ENCODE data around the gene VWA2.
A peak's percentile ranks its signal among the peaks of the same experiment; 100 is the strongest.

Gene VWA2

DNA sequence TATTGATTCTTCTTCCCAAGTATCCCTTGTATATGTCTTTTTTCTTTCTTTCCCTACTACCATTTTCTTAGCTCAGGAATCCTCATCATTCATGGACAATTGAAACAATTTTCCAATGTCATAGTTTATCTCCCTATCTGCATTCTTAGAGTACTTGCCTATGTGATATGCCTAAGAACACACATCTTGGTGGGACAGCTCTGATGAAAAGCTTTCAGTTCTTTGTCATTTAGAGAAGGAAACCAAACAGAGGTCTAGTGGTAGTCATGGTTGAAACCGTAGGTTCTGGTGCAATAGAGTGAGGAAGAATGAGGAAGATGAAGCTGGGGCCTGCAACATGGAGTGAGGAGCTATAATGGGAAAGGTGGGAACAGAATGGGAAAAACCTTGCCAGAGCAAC, 31.7 kb upstream of the VWA2 start:
- peak overlapping the region; percentile 43; the same call in 1 of the 2 replicates for H3K27ac ChIP-seq
- TF ChIP-seq, protein P1, sequence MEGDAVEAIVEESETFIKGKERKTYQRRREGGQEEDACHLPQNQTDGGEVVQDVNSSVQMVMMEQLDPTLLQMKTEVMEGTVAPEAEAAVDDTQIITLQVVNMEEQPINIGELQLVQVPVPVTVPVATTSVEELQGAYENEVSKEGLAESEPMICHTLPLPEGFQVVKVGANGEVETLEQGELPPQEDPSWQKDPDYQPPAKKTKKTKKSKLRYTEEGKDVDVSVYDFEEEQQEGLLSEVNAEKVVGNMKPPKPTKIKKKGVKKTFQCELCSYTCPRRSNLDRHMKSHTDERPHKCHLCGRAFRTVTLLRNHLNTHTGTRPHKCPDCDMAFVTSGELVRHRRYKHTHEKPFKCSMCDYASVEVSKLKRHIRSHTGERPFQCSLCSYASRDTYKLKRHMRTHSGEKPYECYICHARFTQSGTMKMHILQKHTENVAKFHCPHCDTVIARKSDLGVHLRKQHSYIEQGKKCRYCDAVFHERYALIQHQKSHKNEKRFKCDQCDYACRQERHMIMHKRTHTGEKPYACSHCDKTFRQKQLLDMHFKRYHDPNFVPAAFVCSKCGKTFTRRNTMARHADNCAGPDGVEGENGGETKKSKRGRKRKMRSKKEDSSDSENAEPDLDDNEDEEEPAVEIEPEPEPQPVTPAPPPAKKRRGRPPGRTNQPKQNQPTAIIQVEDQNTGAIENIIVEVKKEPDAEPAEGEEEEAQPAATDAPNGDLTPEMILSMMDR (conservative IDR thresholded peaks at IDR 0.05), result no peak

DNA sequence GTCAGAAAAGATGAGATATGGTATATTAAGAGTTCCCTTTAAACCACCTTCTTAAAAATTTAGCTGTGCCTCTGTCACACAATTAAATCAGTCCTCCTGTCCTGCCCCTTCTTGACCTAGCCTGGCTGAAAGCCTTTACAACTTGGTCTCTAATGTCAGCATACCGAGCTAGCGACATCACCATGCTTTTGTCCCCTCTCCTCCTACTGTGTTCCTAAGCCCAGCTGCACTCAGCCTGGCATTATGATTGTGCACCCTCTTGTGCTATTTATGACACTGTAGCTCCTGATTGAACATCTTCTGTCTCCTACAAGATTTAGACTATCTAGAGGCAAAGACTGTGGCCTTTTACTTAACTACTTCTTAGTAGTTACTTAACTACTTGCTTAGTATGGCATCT, 30.7 kb upstream of the VWA2 start:
- no peak overlapping the region for H3K27ac ChIP-seq
- TF ChIP-seq, protein P1 (conservative IDR thresholded peaks at IDR 0.05), result no peak

DNA sequence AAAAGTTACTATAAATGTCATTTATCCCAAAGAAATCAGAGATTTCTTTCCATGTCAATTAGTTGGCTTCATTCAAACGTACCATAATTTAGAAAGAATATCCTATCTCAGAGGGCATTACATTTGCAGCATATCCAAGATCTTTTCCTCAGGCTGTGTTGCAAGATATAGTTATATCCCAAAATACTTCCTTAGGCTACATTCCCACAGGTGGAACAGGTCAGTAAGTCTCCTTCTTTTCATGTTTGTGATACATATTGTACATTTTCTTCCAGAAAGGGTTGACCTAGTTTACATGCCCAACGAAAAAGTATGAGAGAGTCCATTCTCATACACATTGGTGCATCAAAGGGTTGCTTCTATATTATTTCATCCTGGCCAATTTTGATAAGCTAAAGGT, 26.9 kb upstream of the VWA2 start:
- no peak overlapping the region for H3K27ac ChIP-seq
- TF ChIP-seq, protein P1 (conservative IDR thresholded peaks at IDR 0.05), result no peak

DNA sequence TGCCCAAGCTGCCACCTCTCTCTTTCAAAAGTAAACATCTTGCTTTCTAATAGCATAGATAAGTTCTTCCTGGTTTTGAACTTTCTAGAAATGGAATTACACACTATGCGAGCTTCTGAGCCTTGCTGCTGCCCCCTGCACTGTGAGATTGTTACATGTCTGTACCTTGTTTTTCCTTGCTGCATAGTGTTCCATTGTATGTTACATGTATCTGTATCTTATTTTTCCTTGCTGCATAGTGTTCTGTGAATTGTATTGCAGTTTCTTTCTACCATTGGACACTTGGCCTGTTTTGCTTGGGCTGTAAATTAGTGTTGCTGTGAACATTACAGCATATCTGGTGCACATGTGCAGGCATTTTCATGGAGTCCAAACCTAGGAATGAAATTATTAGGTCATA, 24.0 kb upstream of the VWA2 start:
- H3K27ac ChIP-seq, result no peak overlapping the region

DNA sequence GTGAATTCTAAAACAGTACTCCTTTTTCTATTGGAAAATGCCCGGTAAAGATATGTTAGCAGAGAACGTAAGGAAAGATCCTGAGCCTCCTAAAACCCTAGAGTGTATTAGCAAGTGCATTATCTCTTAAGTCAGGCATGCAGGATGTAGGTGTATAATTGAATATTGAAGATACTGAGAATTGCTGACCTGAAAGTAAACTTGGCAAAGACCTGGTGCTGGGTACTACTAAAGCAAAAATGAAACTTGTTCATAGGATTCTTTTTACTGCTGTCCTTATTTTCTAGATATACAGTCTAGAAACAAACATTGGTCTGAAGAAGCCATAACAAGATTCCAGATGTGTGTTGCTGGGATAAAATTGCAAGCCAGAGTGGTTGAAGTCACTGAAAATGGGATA, 18.8 kb upstream of the VWA2 start:
- H3K27ac ChIP-seq, result peak overlapping the region; percentile 53

More for the DNA sequence above, 24.0 kb upstream of the VWA2 start:
- TF ChIP-seq, protein P1 (conservative IDR thresholded peaks at IDR 0.05), result no peak

DNA sequence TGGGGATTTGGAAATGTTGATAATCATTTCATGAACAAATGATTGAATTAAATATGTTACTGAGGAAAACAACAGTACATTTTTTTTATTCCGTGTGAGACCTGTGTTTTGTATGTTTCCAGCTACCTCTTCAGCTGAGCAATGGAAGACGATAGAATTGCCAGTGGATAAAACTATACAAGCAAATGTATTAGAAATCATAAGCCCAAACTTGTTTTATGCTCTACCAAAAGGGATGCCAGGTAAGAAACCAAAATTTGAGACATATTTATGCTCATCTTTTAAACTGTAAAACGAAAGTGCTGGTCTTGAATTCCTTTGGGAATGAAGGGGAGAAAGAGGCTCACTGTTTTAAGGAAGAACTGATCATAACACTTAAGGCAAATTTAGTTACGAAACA, 17.8 kb upstream of the VWA2 start:
- TF ChIP-seq, protein P1 (conservative IDR thresholded peaks at IDR 0.05), result no peak
- H3K27ac ChIP-seq, result peak overlapping the region; percentile 53

More for the DNA sequence above, 18.8 kb upstream of the VWA2 start:
- TF ChIP-seq, protein P1 (conservative IDR thresholded peaks at IDR 0.05), result no peak

DNA sequence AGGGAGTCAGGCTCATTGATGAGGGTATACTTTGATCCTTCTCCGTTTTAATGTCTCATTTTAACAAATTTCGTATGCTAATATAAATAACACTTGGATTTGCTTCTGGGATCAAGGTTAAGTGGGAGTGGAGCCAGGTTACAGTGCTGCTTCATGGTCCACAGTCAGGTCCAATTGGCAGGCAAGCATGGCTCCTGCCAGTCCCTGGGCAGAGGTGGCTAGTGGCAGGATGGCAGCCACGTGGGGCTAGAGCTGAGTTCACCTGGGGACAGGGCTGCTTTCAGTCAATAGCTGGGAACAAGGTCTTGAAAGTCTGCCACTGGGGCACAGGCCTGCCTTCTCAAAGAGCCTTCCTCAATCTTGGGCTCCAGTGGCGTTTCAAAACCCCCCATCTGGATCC, 16.0 kb upstream of the VWA2 start:
- H3K27ac ChIP-seq, result peak overlapping the region; percentile 53; the same call in 1 of the 2 replicates
- TF ChIP-seq, protein P1 (conservative IDR thresholded peaks at IDR 0.05), result no peak
